Measurements from ENCODE around the gene TMEM123. TPM values are rescaled to one million over a fixed set of nuclear protein-coding genes. Genes with fewer than 3 reads are reported as not detected.

TMEM123 gene
- total and polyA plus RNA-seq, 2 of the 4 experiments (the other 2 are of a cell fraction), result 96.9 to 127 TPM

- Histone ChIP-seq H3K27me3 (ENCODE audit: control insufficient read depth, insufficient read depth, low read length) (no peaks in the 10 kb centered on the region), H2AK5ac (ENCODE audit: low read depth, low read length) (no peak overlapping the region), H3K23ac (ENCODE audit: low read depth, low read length) (no peak overlapping the region), H3K4me1 (ENCODE audit: control insufficient read depth, insufficient read depth, low read length) (peaks cover 2% of the 10 kb centered on the region), H3K79me1 (ENCODE audit: low read depth in 1 of 2, low read length in 2 of 2) (peaks cover 18 to 53% of the 10 kb centered on the region in 2 experiments), H3K14ac (replicated peaks; ENCODE audit: low read depth, low read length) (no peak overlapping the region), H3K18ac (ENCODE audit: low read depth, low read length) (no peak overlapping the region), H4K20me1 (ENCODE audit: insufficient read depth, low read length) (peaks cover 16% of the 10 kb centered on the region; the same call in 1 of the 2 replicates), H4K8ac (ENCODE audit: low read depth in 2 of 2, low read length in 2 of 2) (no peak overlapping the region), H3K36me3 (ENCODE audit: control insufficient read depth, insufficient read depth, low read length) (peaks cover 26% of the 10 kb centered on the region), H4K5ac (ENCODE audit: low read depth, low read length) (no peak overlapping the region), H2AFZ (replicated peaks; ENCODE audit: low read length, poor library complexity) (no peak overlapping the region), H3K9ac (ENCODE audit: low read depth, low read length) (no peak overlapping the region), H3K56ac (ENCODE audit: extremely low read depth, insufficient read depth, low read length) (no peak overlapping the region), H2BK120ac (ENCODE audit: low read depth, low read length) (no peak overlapping the region), H2AK9ac (replicated peaks; ENCODE audit: low read depth, low read length, poor library complexity) (no peak overlapping the region), H2BK20ac (ENCODE audit: low read depth, low read length) (no peak overlapping the region), H4K91ac (ENCODE audit: insufficient read depth, low read depth, low read length) (no peak overlapping the region), H3K4me3 (ENCODE audit: insufficient read depth, low read depth, low read length) (no peak overlapping the region), H3K4ac (ENCODE audit: low read depth, low read length) (no peak overlapping the region), H3K9me3 (ENCODE audit: control insufficient read depth, insufficient read depth, low read length) (no peaks in the 10 kb centered on the region), H3K27ac (ENCODE audit: insufficient read depth, low read length) (no peak overlapping the region), H3K9me1 (ENCODE audit: insufficient read depth, low read length) (no peaks in the 10 kb centered on the region), H2BK5ac (ENCODE audit: low read depth, low read length, poor library complexity, severe bottlenecking) (no peak overlapping the region), H2BK15ac (ENCODE audit: low read depth, low read length) (no peak overlapping the region), H3K4me2 (ENCODE audit: low read depth, low read length) (no peak overlapping the region)
- no CpG with 5 or more reads among the region's 2 CpGs for WGBS, 2 experiments (ENCODE audit: extremely low coverage in 2 of 2, insufficient read length in 1 of 2)
- dilution Hi-C loops (cut with HindIII; ENCODE audit: low sequenced_read_pairs, unreplicated experiment), result no loop called here
- POLR2A ChIA-PET (ENCODE audit: unreplicated experiment), result no interaction called here
- no peak for DNase-seq
- CTCF ChIA-PET, result interaction anchor here (0.7 kb wide), 1 partner anchor 9 kb away, joined by 4 read pairs; no protein-coding TSS in a partner anchor
- intact Hi-C loops (cut with micrococcal nuclease), result loop anchor here (5.0 kb wide), 1 partner anchor 38 kb away; no protein-coding TSS in a partner anchor
- in situ Hi-C loops (cut with MboI; ENCODE audit: low sequenced_read_pairs), result loop anchor here (25.0 kb wide), 1 partner anchor 112 kb away; no protein-coding TSS in a partner anchor
- ATAC-seq (ENCODE audit: low read depth), result no peak
- TF ChIP-seq MAZ (IDR thresholded peaks at IDR 0.05; ENCODE audit: borderline replicate concordance, low read depth, low read length), result no peak
- BruUV-seq (replicated peaks), result no TSS peak
Observed at GRCh38 chr11:102399189-102399588, 53.4 kb downstream of the TMEM123 start.
